Osteoblast (primary cell): ENCODE results near the gene PPM1F. TPM values are rescaled to one million over a fixed set of nuclear protein-coding genes. Genes with fewer than 3 reads are reported as not detected.

Source experiments
- DNase-seq: peaks from one replicate; pipeline ENCODE4 v3.0.0; 2011; ENCODE audit warnings: low spot score, mixed read lengths; ENCODE audit not compliant: insufficient read length; ENCODE audit errors: missing footprints
- H2AFZ ChIP-seq: 2 replicates; pipeline ENCODE4 v1.6.0; 2011; ENCODE audit warnings: mild to moderate bottlenecking, low read length
- H3K27ac ChIP-seq: 2 replicates; pipeline ENCODE4 v1.5.1; 2011; ENCODE audit warnings: mild to moderate bottlenecking, low read depth, low read length, moderate library complexity
- H3K27me3 ChIP-seq: 2 replicates; pipeline ENCODE4 v1.6.0; 2012; ENCODE audit warnings: mild to moderate bottlenecking, control low read depth, inconsistent platforms, low read length, moderate library complexity; ENCODE audit not compliant: insufficient read depth
- H3K36me3 ChIP-seq: 2 replicates; pipeline ENCODE4 v1.5.1; 2011; ENCODE audit warnings: mild to moderate bottlenecking, low read length, control low read depth, moderate library complexity; ENCODE audit not compliant: insufficient read depth
- H3K4me1 ChIP-seq: 2 replicates; pipeline ENCODE4 v1.5.1; 2011; ENCODE audit warnings: mild to moderate bottlenecking, low read length, control low read depth, moderate library complexity; ENCODE audit not compliant: insufficient read depth
- H3K4me2 ChIP-seq: 2 replicates; pipeline ENCODE4 v1.6.0; 2011; ENCODE audit warnings: mild to moderate bottlenecking, low read length; ENCODE audit not compliant: insufficient read depth
- H3K4me3 ChIP-seq: fragments of 200-600 bp; sonication (generic); 3 replicates; pipeline ENCODE4 v1.5.1; 2012; ENCODE audit warnings: mild to moderate bottlenecking, low read length, inconsistent platforms; ENCODE audit not compliant: insufficient read depth
- H3K79me2 ChIP-seq: 2 replicates; pipeline ENCODE4 v1.6.0; 2012; ENCODE audit warnings: mild to moderate bottlenecking, low read length, control low read depth, inconsistent platforms; ENCODE audit not compliant: insufficient read depth
- H3K9me3 ChIP-seq: 2 replicates; pipeline ENCODE4 v1.5.1; 2011; ENCODE audit warnings: low read depth, low read length, control low read depth
- H4K20me1 ChIP-seq: 2 replicates; pipeline ENCODE4 v1.6.0; 2012; ENCODE audit warnings: mild to moderate bottlenecking, low read length, control low read depth; ENCODE audit not compliant: insufficient read depth
- total RNA-seq: library from RNA; depleted of rRNA; stranded (reverse); fragments of >200 nt; gene quantifications from 2 replicates; pipeline ENCODE4 v1.2.3, GENCODE V29; 2012
- TF ChIP-seq, protein P1 (sequence below): IDR thresholded peaks from 2 replicates; pipeline ENCODE4 v1.5.1; 2011; ENCODE audit warnings: mild to moderate bottlenecking, low read depth, low read length, moderate library complexity; ENCODE audit errors: extremely low read depth

PPM1F gene
- total RNA-seq, 1 donor = 22.8 TPM

DNA sequence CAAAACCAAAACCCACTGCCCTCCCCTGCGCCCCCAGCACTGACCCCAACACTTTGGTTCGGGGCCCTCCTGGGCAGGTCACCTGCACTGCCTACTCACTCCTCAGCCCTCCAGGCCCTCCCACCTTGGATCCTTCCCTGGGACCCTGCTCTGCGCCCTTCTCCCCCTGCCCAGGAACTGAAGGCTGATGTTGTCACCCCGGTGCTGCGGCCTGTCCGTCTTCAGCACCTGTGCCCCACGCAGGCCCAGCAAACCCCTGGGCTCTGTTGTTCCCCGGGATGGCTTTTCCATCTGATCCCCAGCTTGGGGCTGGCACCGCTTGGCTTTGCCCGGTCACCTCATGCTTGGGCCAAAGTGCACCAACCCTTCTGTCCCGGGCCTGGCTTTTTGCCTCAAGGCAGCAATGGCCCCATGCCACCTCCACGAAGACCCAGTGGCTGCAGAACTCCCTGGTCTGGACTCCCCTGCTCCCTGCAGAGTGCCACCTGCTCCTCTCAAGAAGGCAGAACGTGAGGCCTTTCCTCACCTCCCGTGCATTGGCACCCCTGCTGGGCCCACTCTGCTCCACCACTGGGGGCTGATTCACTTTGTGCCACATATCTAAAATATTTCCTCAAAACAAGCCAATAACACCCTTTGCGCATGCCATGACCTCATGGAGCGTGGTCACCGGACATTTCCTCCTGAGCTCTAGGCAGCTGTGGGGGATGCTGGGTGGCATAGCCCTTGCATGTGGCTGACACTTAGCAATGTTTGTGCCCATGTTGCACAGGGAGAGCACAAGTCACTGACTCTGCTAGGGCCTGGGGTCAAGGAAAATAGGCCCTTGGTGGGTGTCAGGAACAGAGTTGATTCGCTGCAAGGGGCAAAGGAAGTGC is 8.8 kb downstream of the PPM1F start:
- Histone ChIP-seq H2AFZ (no peak overlapping the region), H3K36me3 (peaks cover 38% of the 10 kb centered on the region), H3K79me2 (peaks cover 70% of the 10 kb centered on the region), H3K9me3 (no peaks in the 10 kb centered on the region), H3K4me1 (peaks cover 35% of the 10 kb centered on the region), H4K20me1 (no peaks in the 10 kb centered on the region), H3K27me3 (no peaks in the 10 kb centered on the region), H3K27ac (peak overlapping the region; percentile 92), H3K4me3 (no peak overlapping the region), H3K4me2 (no peak overlapping the region)
- DNase-seq = peak; percentile 37
- TF ChIP-seq, protein P1, sequence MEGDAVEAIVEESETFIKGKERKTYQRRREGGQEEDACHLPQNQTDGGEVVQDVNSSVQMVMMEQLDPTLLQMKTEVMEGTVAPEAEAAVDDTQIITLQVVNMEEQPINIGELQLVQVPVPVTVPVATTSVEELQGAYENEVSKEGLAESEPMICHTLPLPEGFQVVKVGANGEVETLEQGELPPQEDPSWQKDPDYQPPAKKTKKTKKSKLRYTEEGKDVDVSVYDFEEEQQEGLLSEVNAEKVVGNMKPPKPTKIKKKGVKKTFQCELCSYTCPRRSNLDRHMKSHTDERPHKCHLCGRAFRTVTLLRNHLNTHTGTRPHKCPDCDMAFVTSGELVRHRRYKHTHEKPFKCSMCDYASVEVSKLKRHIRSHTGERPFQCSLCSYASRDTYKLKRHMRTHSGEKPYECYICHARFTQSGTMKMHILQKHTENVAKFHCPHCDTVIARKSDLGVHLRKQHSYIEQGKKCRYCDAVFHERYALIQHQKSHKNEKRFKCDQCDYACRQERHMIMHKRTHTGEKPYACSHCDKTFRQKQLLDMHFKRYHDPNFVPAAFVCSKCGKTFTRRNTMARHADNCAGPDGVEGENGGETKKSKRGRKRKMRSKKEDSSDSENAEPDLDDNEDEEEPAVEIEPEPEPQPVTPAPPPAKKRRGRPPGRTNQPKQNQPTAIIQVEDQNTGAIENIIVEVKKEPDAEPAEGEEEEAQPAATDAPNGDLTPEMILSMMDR = no peak

DNA sequence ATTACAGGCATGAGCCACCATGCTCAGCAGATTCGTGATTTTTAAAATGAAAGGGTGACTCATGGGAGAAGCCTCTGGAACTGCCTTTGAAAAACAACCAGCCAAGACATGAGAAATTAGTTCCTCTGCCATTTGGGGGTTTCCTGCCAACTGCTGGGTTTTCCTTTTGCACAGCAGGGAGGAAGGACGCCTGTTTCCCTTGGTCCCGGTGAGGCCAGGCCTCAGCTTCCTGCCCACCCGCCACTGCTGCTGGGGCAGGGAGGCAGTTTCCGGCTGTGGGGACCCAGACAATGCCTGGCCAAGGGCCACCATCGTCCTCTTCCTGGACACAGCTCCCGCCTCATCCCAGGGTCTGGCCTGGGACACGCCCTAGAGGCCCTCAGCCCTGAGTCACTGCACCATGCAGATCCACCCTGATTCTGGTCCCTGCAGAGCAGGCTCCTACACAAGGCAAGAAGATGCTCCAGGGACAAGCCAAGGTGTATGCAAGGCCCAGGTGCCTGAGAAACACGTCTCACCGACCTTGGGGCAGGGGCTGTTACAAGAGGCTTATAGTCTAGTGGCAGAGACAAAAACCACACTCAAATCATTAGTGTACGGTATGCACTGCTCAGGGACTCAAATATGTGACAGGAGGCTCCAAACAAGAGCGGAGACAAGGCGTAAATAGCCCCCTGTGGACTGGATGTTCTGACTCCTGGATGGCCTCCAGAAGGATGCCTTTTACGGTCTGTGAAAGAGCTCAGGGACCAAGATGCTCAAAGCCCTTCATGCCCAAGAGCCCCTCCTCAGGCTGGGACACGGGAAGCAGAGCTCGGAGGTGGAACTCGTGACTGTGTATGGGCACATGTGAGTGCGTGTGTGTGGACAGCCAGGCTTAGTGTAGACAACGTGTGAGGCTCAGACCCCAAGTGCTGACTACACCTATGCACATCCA is 10.0 kb downstream of the PPM1F start:
- Histone ChIP-seq H3K27me3 (no peaks in the 10 kb centered on the region), H3K4me3 (peak overlapping the region; percentile 56), H3K4me2 (peak overlapping the region; percentile 77), H3K36me3 (peaks cover 40% of the 10 kb centered on the region), H3K9me3 (no peaks in the 10 kb centered on the region), H4K20me1 (no peaks in the 10 kb centered on the region), H3K79me2 (peaks cover 63% of the 10 kb centered on the region), H3K27ac (peak overlapping the region; percentile 92), H2AFZ (peak overlapping the region; percentile 94), H3K4me1 (peaks cover 31% of the 10 kb centered on the region)
- DNase-seq = peak; percentile 96
- TF ChIP-seq, protein P1 = no peak

DNA sequence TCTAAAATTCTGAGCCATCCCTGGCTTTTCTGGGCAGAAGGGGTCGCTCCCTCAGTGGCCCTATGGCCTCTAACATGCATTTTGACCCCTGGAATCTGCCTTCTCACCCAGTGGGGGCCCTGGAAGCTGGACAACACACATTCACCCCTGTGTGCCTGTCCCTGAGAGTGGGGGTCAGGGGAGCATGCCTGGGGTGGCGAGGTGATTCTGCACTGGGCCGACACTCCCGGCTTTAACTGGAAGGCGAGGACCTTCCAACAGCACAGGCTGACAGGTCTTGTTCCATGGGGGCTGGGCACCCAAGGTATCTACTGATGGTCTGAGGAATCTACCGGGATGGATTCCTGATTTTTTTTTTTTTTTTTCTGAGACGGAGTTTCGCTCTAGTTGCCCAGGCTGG is 10.7 kb downstream of the PPM1F start:
- H2AFZ ChIP-seq = no peak overlapping the region
- peak overlapping the region; percentile 92 for H3K27ac ChIP-seq
- peak; percentile 25 for DNase-seq
- H3K36me3 ChIP-seq = peaks cover 40% of the 10 kb centered on the region
- no peaks in the 10 kb centered on the region for H4K20me1 ChIP-seq
- H3K4me3 ChIP-seq = no peak overlapping the region
- peak overlapping the region; percentile 77 for H3K4me2 ChIP-seq
- H3K4me1 ChIP-seq = peaks cover 31% of the 10 kb centered on the region
- H3K27me3 ChIP-seq = no peaks in the 10 kb centered on the region
- TF ChIP-seq, protein P1 = no peak
- H3K9me3 ChIP-seq = no peaks in the 10 kb centered on the region
- H3K79me2 ChIP-seq = peaks cover 62% of the 10 kb centered on the region
